ENCODE data around the gene MYO9A. TPM values are rescaled to one million over a fixed set of nuclear protein-coding genes. Genes with fewer than 3 reads are reported as not detected.

MYO9A gene
- total RNA-seq, 2 donors from 2014 or later = 34.9 to 36.4 TPM

GRCh38 chr15:72131922-72132321 lies 14.0 kb upstream of the MYO9A start:
- TF ChIP-seq CTCF (conservative IDR thresholded peaks at IDR 0.05) = no peak
- no peaks in the 10 kb centered on the region for H3K36me3 Mint-ChIP-seq (ENCODE audit: low read depth)
- DNase-seq = no peak
- no peaks in the 10 kb centered on the region for H3K27me3 Mint-ChIP-seq (ENCODE audit: insufficient read depth)
- Histone ChIP-seq H3K9ac (ENCODE audit: extremely low read depth, low read length, poor library complexity, severe bottlenecking) (no peak overlapping the region), H3K36me3 (ENCODE audit: control insufficient read depth, insufficient read depth, low read length) (no peaks in the 10 kb centered on the region), H3K4me1 (ENCODE audit: control insufficient read depth, insufficient read depth, low read length) (no peaks in the 10 kb centered on the region), H3K27ac (ENCODE audit: low read depth, low read length) (no peak overlapping the region), H3K9me3 (ENCODE audit: control insufficient read depth, low read length) (no peaks in the 10 kb centered on the region), H3K4me3 (ENCODE audit: low read length) (no peak overlapping the region), H3K27me3 (ENCODE audit: control insufficient read depth, insufficient read depth, low read length, poor library complexity, severe bottlenecking) (no peaks in the 10 kb centered on the region)
- H3K4me1 Mint-ChIP-seq = no peaks in the 10 kb centered on the region
- no peak overlapping the region for H3K4me3 Mint-ChIP-seq
- WGBS, 2 experiments (ENCODE audit: insufficient coverage in 1 of 2, insufficient read length in 1 of 2) = 93 to 100% methylated on average over 1 to 3 of the region's 3 CpGs
- H3K9me3 Mint-ChIP-seq = no peaks in the 10 kb centered on the region
- H3K27ac Mint-ChIP-seq = no peak overlapping the region

GRCh38 chr15:72130272-72130671 lies 12.3 kb upstream of the MYO9A start:
- no peaks in the 10 kb centered on the region for H3K9me3 ChIP-seq (ENCODE audit: control insufficient read depth, low read length)
- no peak for DNase-seq
- Mint-ChIP-seq H3K27ac (no peak overlapping the region), H3K4me1 (no peaks in the 10 kb centered on the region), H3K36me3 (ENCODE audit: low read depth) (no peaks in the 10 kb centered on the region), H3K27me3 (ENCODE audit: insufficient read depth) (no peaks in the 10 kb centered on the region), H3K4me3 (no peak overlapping the region), H3K9me3 (no peaks in the 10 kb centered on the region)
- H3K36me3 ChIP-seq (ENCODE audit: control insufficient read depth, insufficient read depth, low read length) = no peaks in the 10 kb centered on the region
- 94% methylated on average over 4 of the region's 4 CpGs; no CpG with 5 or more reads in 1 of the 2 experiments for WGBS, 2 experiments (ENCODE audit: insufficient coverage in 1 of 2, insufficient read length in 1 of 2)
- no peak overlapping the region for H3K4me3 ChIP-seq (ENCODE audit: low read length)
- H3K27ac ChIP-seq (ENCODE audit: low read depth, low read length) = no peak overlapping the region
- no peak overlapping the region for H3K9ac ChIP-seq (ENCODE audit: extremely low read depth, low read length, poor library complexity, severe bottlenecking)
- TF ChIP-seq CTCF (conservative IDR thresholded peaks at IDR 0.05) = no peak
- no peaks in the 10 kb centered on the region for H3K4me1 ChIP-seq (ENCODE audit: control insufficient read depth, insufficient read depth, low read length)
- H3K27me3 ChIP-seq (ENCODE audit: control insufficient read depth, insufficient read depth, low read length, poor library complexity, severe bottlenecking) = no peaks in the 10 kb centered on the region

GRCh38 chr15:72128359-72128758 lies 10.4 kb upstream of the MYO9A start:
- H3K27me3 Mint-ChIP-seq (ENCODE audit: insufficient read depth) = no peaks in the 10 kb centered on the region
- H3K4me3 ChIP-seq (ENCODE audit: low read length) = no peak overlapping the region

More at GRCh38 chr15:72128359-72128758, 10.4 kb upstream of the MYO9A start:
- Histone ChIP-seq H3K27ac (ENCODE audit: low read depth, low read length) (no peak overlapping the region), H3K36me3 (ENCODE audit: control insufficient read depth, insufficient read depth, low read length) (no peaks in the 10 kb centered on the region), H3K9ac (ENCODE audit: extremely low read depth, low read length, poor library complexity, severe bottlenecking) (no peak overlapping the region), H3K4me1 (ENCODE audit: control insufficient read depth, insufficient read depth, low read length) (no peaks in the 10 kb centered on the region), H3K27me3 (ENCODE audit: control insufficient read depth, insufficient read depth, low read length, poor library complexity, severe bottlenecking) (no peaks in the 10 kb centered on the region), H3K9me3 (ENCODE audit: control insufficient read depth, low read length) (no peaks in the 10 kb centered on the region)
- Mint-ChIP-seq H3K4me1 (no peaks in the 10 kb centered on the region), H3K9me3 (no peaks in the 10 kb centered on the region), H3K4me3 (no peak overlapping the region), H3K27ac (no peak overlapping the region), H3K36me3 (ENCODE audit: low read depth) (no peaks in the 10 kb centered on the region)
- no peak for DNase-seq
- TF ChIP-seq CTCF (conservative IDR thresholded peaks at IDR 0.05) = no peak

Data from endodermal cell (in vitro differentiated cells).